Natural killer cell (primary cell): ENCODE data around the gene SVEP1. TPM values are rescaled to one million over a fixed set of nuclear protein-coding genes. Genes with fewer than 3 reads are reported as not detected.

Source experiments
- ATAC-seq, 3 donors: fragments of 150-1000 bp in 2 of 3; fragments of 200-7000 bp in 1 of 3; cut with Tn5 transposase; 1 replicate in 1 of 3; 2 replicates in 2 of 3; pipeline ENCODE4 v1.10.0; 2021; ENCODE audit warnings: mild to moderate bottlenecking in 2 of 3, moderate library complexity in 2 of 3
- DNase-seq, 2 donors: peaks; one replicate each; pipeline versions ENCODE4 v3.0.0 to v3.0.0-alpha.2; 2013 to 2021; ENCODE audit warnings: mixed read lengths in 1 of 2
- H3K27ac ChIP-seq: one replicate; pipeline ENCODE4 v1.5.1; 2013; ENCODE audit warnings: mild to moderate bottlenecking, low read length
- H3K27me3 ChIP-seq: one replicate; pipeline ENCODE4 v1.6.1; 2013; ENCODE audit warnings: low read length; ENCODE audit not compliant: control insufficient read depth, insufficient read depth
- H3K36me3 ChIP-seq: one replicate; pipeline ENCODE4 v1.6.1; 2013; ENCODE audit warnings: low read length; ENCODE audit not compliant: control insufficient read depth, insufficient read depth
- H3K4me1 ChIP-seq: one replicate; pipeline ENCODE4 v1.6.1; 2013; ENCODE audit warnings: low read length; ENCODE audit not compliant: control insufficient read depth, insufficient read depth
- H3K4me3 ChIP-seq: one replicate; pipeline ENCODE4 v1.5.1; 2013; ENCODE audit warnings: low read length
- H3K9me3 ChIP-seq: one replicate; pipeline ENCODE4 v1.6.1; 2013; ENCODE audit warnings: low read length; ENCODE audit not compliant: control insufficient read depth, insufficient read depth
- H3K27ac Mint-ChIP-seq, 2 donors: one replicate each; pipeline ENCODE4 v1.8.0; 2022; ENCODE audit warnings: mild to moderate bottlenecking in 2 of 2, mixed read lengths in 2 of 2, moderate library complexity in 1 of 2
- H3K27me3 Mint-ChIP-seq, 2 donors: one replicate each; pipeline ENCODE4 v1.8.0; 2022; ENCODE audit warnings: low read depth in 2 of 2, mixed read lengths in 2 of 2
- H3K36me3 Mint-ChIP-seq: one replicate; pipeline ENCODE4 v1.8.0; 2022; ENCODE audit warnings: mixed read lengths
- H3K4me1 Mint-ChIP-seq, 2 donors: one replicate each; pipeline ENCODE4 v1.8.0; 2022; ENCODE audit warnings: mixed read lengths in 2 of 2
- H3K4me3 Mint-ChIP-seq: one replicate; pipeline ENCODE4 v1.8.0; 2022; ENCODE audit warnings: mild to moderate bottlenecking, moderate library complexity, mixed read lengths
- H3K9me3 Mint-ChIP-seq, 2 donors: one replicate each; pipeline ENCODE4 v1.8.0; 2022; ENCODE audit warnings: mixed read lengths in 2 of 2
- WGBS: methylation state at CpG from one replicate; pipeline ENCODE4 v1.1.7; 2013; ENCODE audit warnings: missing lambda C conversion rate; ENCODE audit not compliant: insufficient coverage; 5-methylcytosine and 5-hydroxymethylcytosine counted together
- intact Hi-C: fragments of 100-400 bp; cut with micrococcal nuclease; formaldehyde crosslinking; loops from one replicate; pipeline ENCODE4 v1.14.2; 2022
- total RNA-seq, 4 donors: library from RNA; stranded (reverse); fragments of 120-200 nt in 1 of 4; gene quantifications; one replicate each; pipeline versions ENCODE4 v1.2.3 to v1.2.4, GENCODE V29; 2013 to 2022
- TF ChIP-seq, protein P1 (sequence below): fragments of 200-600 bp; IDR thresholded peaks from one replicate; pipeline ENCODE4 v1.8.0; 2022; ENCODE audit warnings: antibody characterized with exemption

SVEP1 gene
- total RNA-seq, 3 donors from 2014 or later (not counting 1 experiment from before 2014, with no cell fraction given), result not detected

- H3K27me3 ChIP-seq, result no peaks in the 10 kb centered on the region
- H3K4me1 Mint-ChIP-seq, result no peaks in the 10 kb centered on the region
- no peak overlapping the region for H3K4me3 ChIP-seq
- no peak for ATAC-seq
- WGBS, result 100% methylated on average over 1 of the region's 1 CpG
- no peaks in the 10 kb centered on the region for H3K27me3 Mint-ChIP-seq
- no peaks in the 10 kb centered on the region for H3K36me3 ChIP-seq
- no peaks in the 10 kb centered on the region for H3K4me1 ChIP-seq
- H3K9me3 ChIP-seq, result peaks cover 4% of the 10 kb centered on the region
- H3K27ac Mint-ChIP-seq, result no peak overlapping the region
- H3K4me3 Mint-ChIP-seq, result no peak overlapping the region
- TF ChIP-seq, protein P1, sequence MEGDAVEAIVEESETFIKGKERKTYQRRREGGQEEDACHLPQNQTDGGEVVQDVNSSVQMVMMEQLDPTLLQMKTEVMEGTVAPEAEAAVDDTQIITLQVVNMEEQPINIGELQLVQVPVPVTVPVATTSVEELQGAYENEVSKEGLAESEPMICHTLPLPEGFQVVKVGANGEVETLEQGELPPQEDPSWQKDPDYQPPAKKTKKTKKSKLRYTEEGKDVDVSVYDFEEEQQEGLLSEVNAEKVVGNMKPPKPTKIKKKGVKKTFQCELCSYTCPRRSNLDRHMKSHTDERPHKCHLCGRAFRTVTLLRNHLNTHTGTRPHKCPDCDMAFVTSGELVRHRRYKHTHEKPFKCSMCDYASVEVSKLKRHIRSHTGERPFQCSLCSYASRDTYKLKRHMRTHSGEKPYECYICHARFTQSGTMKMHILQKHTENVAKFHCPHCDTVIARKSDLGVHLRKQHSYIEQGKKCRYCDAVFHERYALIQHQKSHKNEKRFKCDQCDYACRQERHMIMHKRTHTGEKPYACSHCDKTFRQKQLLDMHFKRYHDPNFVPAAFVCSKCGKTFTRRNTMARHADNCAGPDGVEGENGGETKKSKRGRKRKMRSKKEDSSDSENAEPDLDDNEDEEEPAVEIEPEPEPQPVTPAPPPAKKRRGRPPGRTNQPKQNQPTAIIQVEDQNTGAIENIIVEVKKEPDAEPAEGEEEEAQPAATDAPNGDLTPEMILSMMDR, result no peak
- intact Hi-C loops, result no loop called here
- H3K36me3 Mint-ChIP-seq, result no peaks in the 10 kb centered on the region
- H3K9me3 Mint-ChIP-seq, result peaks cover 7 to 11% of the 10 kb centered on the region in 2 donors
- no peak for DNase-seq
- H3K27ac ChIP-seq, result no peak overlapping the region
Measured at GRCh38 chr9:110590816-110591215, 11.3 kb upstream of the SVEP1 start.

- no peaks in the 10 kb centered on the region for H3K4me1 ChIP-seq
- peaks cover 4% of the 10 kb centered on the region for H3K9me3 ChIP-seq
- H3K4me1 Mint-ChIP-seq, result no peaks in the 10 kb centered on the region
- no peak overlapping the region for H3K27ac Mint-ChIP-seq
- H3K4me3 Mint-ChIP-seq, result no peak overlapping the region
- no peaks in the 10 kb centered on the region for H3K36me3 ChIP-seq
- TF ChIP-seq, protein P1, result no peak
- no CpG with 5 or more reads among the region's 1 CpG for WGBS
- H3K27me3 Mint-ChIP-seq, result peaks cover 0 to 2% of the 10 kb centered on the region in 2 donors
- no peak for DNase-seq
- no peak for ATAC-seq
- H3K9me3 Mint-ChIP-seq, result peaks cover 7 to 13% of the 10 kb centered on the region in 2 donors
- no peaks in the 10 kb centered on the region for H3K36me3 Mint-ChIP-seq
- no peaks in the 10 kb centered on the region for H3K27me3 ChIP-seq
- intact Hi-C loops, result no loop called here
- no peak overlapping the region for H3K4me3 ChIP-seq
- H3K27ac ChIP-seq, result no peak overlapping the region
Measured at GRCh38 chr9:110588296-110588695, 8.8 kb upstream of the SVEP1 start.

DNA sequence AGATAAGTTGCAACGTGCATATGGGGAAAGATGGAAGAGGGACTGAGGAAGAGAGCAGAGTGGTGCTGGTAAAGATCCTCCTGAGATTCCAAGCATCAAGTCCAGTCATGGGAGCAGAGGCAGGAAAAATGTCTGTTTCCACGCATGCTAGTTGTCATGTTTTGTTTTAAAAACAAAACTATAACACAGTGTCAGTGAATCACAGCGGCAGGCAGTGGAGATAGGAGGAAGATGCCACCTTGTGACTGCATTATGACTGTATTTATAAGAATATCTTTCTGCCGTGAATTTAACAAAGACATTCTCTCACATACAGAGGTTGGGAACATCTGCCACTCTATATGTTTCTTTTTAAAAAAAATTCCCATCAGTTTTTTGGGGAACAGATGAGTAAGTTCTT is 3.7 kb upstream of the SVEP1 start:
- no peaks in the 10 kb centered on the region for H3K4me1 ChIP-seq
- H3K27ac Mint-ChIP-seq, result no peak overlapping the region
- H3K27me3 ChIP-seq, result peaks cover 3% of the 10 kb centered on the region
- no peak overlapping the region for H3K4me3 Mint-ChIP-seq
- 69% methylated on average over 2 of the region's 4 CpGs for WGBS
- H3K36me3 ChIP-seq, result no peaks in the 10 kb centered on the region
- H3K9me3 Mint-ChIP-seq, result peaks cover 4 to 9% of the 10 kb centered on the region in 2 donors
- H3K9me3 ChIP-seq, result no peaks in the 10 kb centered on the region
- DNase-seq, result no peak
- H3K4me1 Mint-ChIP-seq, result no peaks in the 10 kb centered on the region
- peaks cover 18 to 30% of the 10 kb centered on the region in 2 donors for H3K27me3 Mint-ChIP-seq
- no peaks in the 10 kb centered on the region for H3K36me3 Mint-ChIP-seq
- intact Hi-C loops, result no loop called here
- no peak overlapping the region for H3K27ac ChIP-seq
- no peak overlapping the region for H3K4me3 ChIP-seq
- TF ChIP-seq, protein P1, result no peak
- ATAC-seq, result no peak

DNA sequence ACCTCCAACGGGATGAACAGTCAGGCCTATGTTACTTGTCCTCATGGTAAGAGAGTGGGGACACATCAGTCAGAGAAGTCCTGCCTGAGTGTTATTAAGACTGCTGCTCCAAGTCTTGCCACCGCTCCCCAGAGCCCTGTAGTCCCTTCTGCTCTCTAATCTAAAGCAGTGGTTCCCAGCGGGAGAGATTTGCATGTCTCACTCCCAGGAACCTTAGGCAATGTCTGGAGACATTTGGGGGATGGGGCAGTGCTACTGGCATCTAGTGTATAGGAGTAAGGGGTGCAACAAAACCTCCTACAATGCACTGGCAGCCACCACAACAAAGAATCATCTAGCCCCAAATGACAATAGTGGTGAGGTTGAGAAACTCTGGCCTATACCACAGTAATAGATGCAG is 2.6 kb upstream of the SVEP1 start:
- no peak overlapping the region for H3K27ac ChIP-seq
- H3K4me3 ChIP-seq, result no peak overlapping the region
- H3K36me3 ChIP-seq, result no peaks in the 10 kb centered on the region
- no peak overlapping the region for H3K27ac Mint-ChIP-seq
- no peaks in the 10 kb centered on the region for H3K4me1 ChIP-seq
- TF ChIP-seq, protein P1, result no peak
- no peaks in the 10 kb centered on the region for H3K4me1 Mint-ChIP-seq
- H3K9me3 Mint-ChIP-seq, result peaks cover 2 to 7% of the 10 kb centered on the region in 2 donors
- no peak for DNase-seq
- H3K36me3 Mint-ChIP-seq, result no peaks in the 10 kb centered on the region
- H3K27me3 ChIP-seq, result peaks cover 6% of the 10 kb centered on the region
- intact Hi-C loops, result no loop called here
- ATAC-seq, result no peak
- 72% methylated on average over 2 of the region's 3 CpGs for whole genome bisulfite sequencing
- no peaks in the 10 kb centered on the region for H3K9me3 ChIP-seq
- peaks cover 23 to 38% of the 10 kb centered on the region in 2 donors for H3K27me3 Mint-ChIP-seq
- H3K4me3 Mint-ChIP-seq, result no peak overlapping the region
